GM18499 (cell line): ENCODE measurements around the gene ADAMTS15.
"Not testable (repeated sequence)": the region's sequence is repeated elsewhere in the genome, so short reads cannot be mapped to it uniquely, and the experiment has no call there.

Source experiments
- ATAC-seq: cut with Tn5 transposase; IDR thresholded peaks from one replicate; pipeline ENCODE4 v1.9.1; 2021; ENCODE audit warnings: moderate number of reproducible peaks; ENCODE audit not compliant: insufficient read depth, unreplicated experiment

Gene ADAMTS15

DNA sequence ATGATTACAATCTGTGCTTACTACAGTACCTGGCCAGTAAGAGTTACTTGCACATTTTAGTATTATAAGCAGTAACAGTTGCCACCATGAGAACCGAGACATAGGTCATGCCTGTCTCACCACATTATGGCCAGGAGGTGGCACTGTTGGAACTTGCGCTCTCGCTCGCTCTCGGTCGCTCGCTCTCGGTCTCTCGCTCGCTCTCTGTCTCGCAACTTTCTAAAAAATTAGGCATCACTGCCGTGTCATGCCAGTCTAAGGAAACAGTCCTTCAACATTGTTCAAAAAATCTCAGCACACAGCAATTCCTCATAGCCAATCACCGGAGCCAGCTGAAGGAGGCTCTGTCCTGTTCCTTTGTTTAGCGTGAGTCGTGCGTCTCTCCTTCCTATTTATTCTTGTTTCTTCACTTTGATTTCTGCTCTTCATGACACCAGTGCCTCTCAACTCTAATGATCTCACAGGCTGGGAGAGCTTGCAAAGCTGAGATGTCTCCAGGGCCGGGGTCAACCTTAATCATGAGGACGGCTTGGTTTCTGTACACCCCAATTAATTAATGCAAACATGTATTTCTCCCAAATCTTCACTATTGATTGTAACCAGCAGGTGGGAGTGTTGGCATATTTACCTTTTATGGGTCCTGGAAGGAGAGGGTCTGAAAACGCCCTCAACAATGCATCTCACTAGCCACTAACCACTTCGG lies 13.8 kb upstream of the ADAMTS15 start:
- peak; percentile 88 for ATAC-seq

- ATAC-seq, result no peak
Measured at GRCh38 chr11:130435671-130436070, 12.8 kb upstream of the ADAMTS15 start.

DNA sequence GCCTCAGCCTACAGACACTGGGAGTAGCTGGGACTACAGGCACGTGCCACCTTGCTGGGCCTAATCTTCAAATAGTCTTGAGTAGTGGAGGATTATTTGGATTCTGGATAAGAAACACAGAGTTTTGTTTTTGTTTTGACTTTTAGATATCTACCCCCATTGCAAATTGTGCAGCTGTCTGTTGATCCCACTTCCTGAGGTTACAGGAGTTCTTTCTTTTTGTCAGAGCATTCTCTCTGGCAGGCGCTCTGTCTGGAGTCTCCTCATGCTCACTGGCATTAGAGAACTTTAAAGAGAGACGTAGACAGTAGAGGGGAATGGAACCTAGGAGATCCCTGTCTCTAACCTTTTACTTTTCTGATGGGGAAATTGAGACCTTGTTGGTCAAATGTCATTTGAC lies 12.3 kb upstream of the ADAMTS15 start:
- no peak for ATAC-seq

DNA sequence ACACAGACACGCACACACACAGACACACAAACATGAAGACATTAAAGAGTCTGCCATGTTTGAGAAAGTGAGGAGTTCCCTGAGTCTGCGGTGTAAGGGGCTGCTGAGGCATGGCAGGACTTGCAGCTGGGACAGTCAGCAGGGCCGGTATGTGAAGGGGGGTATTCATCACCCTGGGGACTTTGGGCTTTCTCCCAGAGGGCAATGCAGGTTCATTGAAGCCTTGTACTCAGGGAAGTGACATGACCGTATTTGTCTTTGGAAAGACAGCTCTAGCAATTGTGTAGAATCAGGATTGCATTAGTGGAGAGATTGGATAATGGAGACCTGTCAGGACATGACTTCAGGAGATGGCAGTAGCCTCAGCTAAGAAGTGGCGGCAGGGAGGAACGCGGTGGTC lies 10.6 kb upstream of the ADAMTS15 start:
- no peak for ATAC-seq

- ATAC-seq, result not testable (repeated sequence)
Measured at GRCh38 chr11:130438401-130439159, 9.9 kb upstream of the ADAMTS15 start.

- ATAC-seq, result no peak
Measured at GRCh38 chr11:130439160-130439519, 9.3 kb upstream of the ADAMTS15 start.

GRCh38 chr11:130439876-130440275 lies 8.6 kb upstream of the ADAMTS15 start:
- no peak for ATAC-seq

GRCh38 chr11:130441719-130442118 lies 6.7 kb upstream of the ADAMTS15 start:
- ATAC-seq, result no peak

DNA sequence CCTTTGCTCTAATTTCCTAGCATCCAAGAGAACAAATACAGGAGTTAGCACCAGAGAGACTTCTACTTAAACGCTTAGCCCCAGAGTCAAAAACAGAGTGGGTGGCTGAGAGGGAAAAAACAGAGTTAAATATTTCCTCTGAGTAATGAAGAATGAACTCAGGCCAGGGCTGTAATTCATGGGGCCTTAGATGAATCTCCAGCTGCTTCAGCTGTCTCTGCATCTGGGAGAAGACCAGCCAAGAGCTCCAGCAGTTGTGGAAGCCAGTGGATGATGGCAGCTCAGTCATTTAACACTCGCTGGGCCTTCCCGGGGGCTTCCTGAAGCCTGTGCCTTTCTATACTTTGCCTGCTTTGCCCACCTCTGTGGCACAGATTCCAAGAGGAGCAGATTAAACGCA lies 5.7 kb upstream of the ADAMTS15 start:
- no peak for ATAC-seq

GRCh38 chr11:130445788-130446187 lies 2.7 kb upstream of the ADAMTS15 start:
- ATAC-seq, result no peak

- ATAC-seq, result no peak
Measured at GRCh38 chr11:130448039-130448415, 418 bp upstream of the ADAMTS15 start.

DNA sequence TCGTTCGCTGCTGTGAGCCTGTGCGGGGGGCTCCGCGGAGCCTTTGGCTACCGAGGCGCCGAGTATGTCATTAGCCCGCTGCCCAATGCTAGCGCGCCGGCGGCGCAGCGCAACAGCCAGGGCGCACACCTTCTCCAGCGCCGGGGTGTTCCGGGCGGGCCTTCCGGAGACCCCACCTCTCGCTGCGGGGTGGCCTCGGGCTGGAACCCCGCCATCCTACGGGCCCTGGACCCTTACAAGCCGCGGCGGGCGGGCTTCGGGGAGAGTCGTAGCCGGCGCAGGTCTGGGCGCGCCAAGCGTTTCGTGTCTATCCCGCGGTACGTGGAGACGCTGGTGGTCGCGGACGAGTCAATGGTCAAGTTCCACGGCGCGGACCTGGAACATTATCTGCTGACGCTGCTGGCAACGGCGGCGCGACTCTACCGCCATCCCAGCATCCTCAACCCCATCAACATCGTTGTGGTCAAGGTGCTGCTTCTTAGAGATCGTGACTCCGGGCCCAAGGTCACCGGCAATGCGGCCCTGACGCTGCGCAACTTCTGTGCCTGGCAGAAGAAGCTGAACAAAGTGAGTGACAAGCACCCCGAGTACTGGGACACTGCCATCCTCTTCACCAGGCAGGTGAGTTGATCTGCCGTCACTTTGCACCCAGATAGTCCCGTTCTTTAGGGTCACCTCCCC lies 1.0 kb downstream of the ADAMTS15 start:
- no peak for ATAC-seq

DNA sequence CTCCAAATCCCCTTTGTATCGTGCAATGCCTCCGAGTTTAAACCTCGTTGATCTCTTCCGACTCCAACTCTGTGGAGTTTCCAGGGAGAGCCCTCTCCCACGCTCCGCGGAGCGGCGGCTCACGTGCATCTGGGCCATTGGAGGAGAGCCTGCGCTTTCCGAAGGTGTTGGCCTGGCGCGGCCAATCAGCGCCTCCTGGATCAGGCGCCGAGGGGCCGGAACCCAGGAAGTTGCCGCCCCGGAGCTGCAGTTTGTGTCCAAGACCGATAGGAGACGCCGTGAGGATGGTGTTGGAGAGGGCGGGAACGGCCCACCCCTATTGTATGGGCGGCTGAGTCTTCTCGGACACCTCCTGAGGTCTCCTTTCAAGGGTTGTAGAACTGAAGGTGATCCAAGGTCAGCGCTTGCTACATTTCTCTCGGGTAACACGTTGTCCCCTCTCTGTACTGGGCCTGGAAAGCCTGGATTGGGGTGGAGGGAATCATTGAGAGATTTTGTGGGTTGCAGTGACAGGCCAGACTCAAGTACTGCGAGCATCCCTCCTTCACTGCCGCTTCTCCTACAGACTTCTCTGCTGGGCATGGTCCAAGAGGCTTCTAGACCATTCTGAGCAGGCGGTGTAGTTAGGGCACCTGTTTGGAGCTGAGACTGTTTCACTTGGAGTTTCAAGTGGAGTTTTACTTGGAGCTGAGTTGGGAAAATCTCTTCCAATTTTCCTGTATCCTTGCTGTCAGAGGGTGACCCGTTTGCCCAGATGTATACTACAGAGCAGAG lies 1.7 kb downstream of the ADAMTS15 start:
- no peak for ATAC-seq

GRCh38 chr11:130451231-130452019 lies 3.0 kb downstream of the ADAMTS15 start:
- no peak for ATAC-seq

DNA sequence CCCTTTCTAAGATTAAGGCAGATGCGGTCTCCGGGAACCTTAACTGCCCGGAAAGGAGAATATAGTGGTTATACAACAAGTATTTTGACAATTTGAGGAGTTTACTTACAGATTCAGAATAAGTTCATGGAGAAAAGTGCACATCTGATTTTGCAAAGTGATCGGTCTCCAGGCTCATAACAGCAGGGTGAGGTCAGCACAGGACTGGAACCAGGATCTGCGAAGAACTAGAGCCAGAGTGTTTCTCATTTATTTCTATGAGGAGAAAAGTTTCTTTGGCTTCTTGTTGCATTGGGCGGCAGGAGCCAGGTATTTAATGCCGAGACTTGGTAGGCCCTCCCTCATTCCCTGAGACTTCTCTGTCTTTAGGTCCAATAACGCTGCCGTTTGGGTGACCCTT lies 3.7 kb downstream of the ADAMTS15 start:
- ATAC-seq, result no peak

DNA sequence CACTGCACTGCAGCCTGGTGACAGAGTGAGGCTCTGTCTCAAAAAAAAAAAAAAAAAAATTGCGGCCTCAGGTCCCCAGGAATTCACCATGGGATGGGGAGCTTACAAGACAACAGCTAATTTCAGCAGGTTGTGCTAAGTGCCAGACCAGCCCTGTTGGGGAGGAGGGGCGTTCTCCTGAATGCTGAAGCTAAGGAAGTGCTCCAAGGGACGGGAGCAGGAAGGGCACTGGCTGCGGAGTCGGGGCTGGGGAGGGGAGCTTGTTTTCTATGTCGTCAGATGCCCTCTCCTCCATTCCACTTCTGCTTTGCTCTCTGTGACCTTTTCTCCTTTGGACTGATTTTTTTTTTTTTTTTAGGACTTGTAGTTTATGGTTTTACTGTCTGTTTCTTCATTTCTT lies 4.5 kb downstream of the ADAMTS15 start:
- no peak for ATAC-seq

DNA sequence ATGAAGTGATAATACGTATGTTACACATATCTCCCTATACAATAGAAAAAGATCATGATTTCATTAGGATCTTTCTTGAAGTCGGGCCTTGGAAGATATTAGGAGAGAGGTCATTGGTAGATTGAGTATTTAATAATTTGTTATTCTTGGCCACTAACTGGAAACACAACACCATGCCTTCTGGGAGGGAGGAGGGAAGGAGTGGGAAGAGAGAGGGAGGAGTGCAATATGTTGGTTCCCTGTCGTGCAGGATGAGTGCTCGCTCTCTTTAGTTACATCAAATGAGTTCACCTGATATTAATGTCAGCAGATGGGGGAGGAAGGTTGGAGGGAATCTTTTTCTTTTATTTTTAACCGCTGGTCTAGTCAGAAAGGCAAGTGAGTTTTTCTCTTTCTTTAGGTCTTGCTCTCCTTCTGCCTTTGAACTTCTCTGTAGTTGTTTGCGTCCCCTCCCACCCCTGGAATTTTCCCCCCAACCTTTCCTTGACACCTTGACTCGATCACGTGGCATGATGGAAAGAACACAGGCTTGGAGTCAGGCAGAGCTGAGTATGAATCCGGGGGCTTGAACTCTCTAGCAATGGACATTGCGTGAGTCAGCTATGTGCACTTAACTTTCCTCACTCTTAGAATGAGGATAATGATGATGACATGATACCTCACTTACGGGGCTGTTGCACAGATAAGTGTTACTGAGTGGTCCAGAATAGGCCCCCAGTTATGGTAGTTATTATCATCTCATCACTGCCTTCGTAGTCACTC lies 6.2 kb downstream of the ADAMTS15 start:
- no peak for ATAC-seq

GRCh38 chr11:130455483-130456127 lies 7.2 kb downstream of the ADAMTS15 start:
- ATAC-seq, result no peak

- no peak for ATAC-seq
Measured at GRCh38 chr11:130456286-130456685, 7.8 kb downstream of the ADAMTS15 start.
